Measurements from ENCODE around the gene CTIF. TPM values are rescaled to one million over a fixed set of nuclear protein-coding genes. Genes with fewer than 3 reads are reported as not detected.

The CTIF gene
- polyA plus RNA-seq, 1 donor, result 15.0 TPM

DNA sequence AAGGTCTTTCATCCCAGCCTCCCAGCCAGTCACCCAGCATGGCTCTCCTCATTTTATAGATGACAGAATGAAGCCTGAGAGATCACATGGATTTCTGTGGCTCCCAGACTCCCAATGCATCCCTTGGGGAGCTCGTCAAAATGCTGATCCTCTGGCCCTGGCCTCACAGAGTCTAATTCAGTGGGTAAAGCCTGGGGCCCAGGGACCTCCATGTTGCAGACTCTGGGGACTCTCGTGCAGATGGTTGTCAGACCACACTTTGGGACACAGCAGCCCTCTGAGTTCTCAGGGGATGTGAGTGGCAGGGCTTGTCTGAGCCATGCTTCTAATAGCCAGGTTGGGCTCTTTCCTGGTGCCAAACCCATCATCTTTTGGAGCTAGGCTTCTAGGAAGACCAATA lies 97.0 kb downstream of the CTIF start:
- H3K4me1 ChIP-seq (ENCODE audit: control insufficient read depth, insufficient read depth, low read length), result no peaks in the 10 kb centered on the region
- H3K27ac ChIP-seq (ENCODE audit: low read length), result no peak overlapping the region
- no peak overlapping the region for H3K4me3 ChIP-seq (ENCODE audit: low read length)
- H3K9me3 ChIP-seq (ENCODE audit: control insufficient read depth, low read depth, low read length), result no peaks in the 10 kb centered on the region
- H3K36me3 ChIP-seq (ENCODE audit: control insufficient read depth, insufficient read depth, low read length), result peaks cover 3% of the 10 kb centered on the region
- no CpG with 5 or more reads among the region's 2 CpGs for WGBS (ENCODE audit: insufficient coverage, low lambda C conversion rate)
- no peak for DNase-seq
- H3K27me3 ChIP-seq (ENCODE audit: control insufficient read depth, insufficient read depth, low read length), result no peaks in the 10 kb centered on the region

DNA sequence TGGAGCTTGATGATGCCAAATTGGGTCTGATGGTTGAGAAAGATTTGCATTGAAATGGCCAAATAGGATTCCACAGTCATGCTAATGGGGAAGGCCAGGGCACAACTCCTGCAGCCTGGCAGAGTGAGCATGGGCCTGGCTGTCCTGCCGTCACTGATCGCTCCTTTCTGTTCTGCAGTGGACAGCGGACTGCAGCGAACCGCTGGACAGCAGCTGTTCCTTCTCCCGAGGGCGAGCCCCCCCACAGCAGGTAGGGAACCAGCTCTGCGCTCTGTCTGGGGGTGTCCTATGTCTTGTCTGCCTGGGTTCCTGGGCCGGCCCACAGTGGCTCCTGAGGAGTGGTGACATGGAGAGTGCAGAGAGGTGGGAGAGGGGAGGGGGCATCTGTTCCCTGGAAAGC lies 97.6 kb downstream of the CTIF start:
- no peaks in the 10 kb centered on the region for H3K27me3 ChIP-seq (ENCODE audit: control insufficient read depth, insufficient read depth, low read length)
- H3K4me1 ChIP-seq (ENCODE audit: control insufficient read depth, insufficient read depth, low read length), result no peaks in the 10 kb centered on the region
- no CpG with 5 or more reads among the region's 9 CpGs for WGBS (ENCODE audit: insufficient coverage, low lambda C conversion rate)

GRCh38 chr18:48637081-48637990 lies 98.5 kb downstream of the CTIF start:
- WGBS (ENCODE audit: insufficient coverage, low lambda C conversion rate), result no CpG with 5 or more reads among the region's 20 CpGs
- H3K27ac ChIP-seq (ENCODE audit: low read length), result no peak overlapping the region
- H3K4me3 ChIP-seq (ENCODE audit: low read length), result no peak overlapping the region
- no peaks in the 10 kb centered on the region for H3K4me1 ChIP-seq (ENCODE audit: control insufficient read depth, insufficient read depth, low read length)
- DNase-seq, result no peak
- H3K27me3 ChIP-seq (ENCODE audit: control insufficient read depth, insufficient read depth, low read length), result no peaks in the 10 kb centered on the region
- H3K36me3 ChIP-seq (ENCODE audit: control insufficient read depth, insufficient read depth, low read length), result peaks cover 3% of the 10 kb centered on the region
- H3K9me3 ChIP-seq (ENCODE audit: control insufficient read depth, low read depth, low read length), result no peaks in the 10 kb centered on the region

More for the DNA sequence above, 97.6 kb downstream of the CTIF start:
- DNase-seq, result no peak
- Histone ChIP-seq H3K27ac (ENCODE audit: low read length) (no peak overlapping the region), H3K4me3 (ENCODE audit: low read length) (no peak overlapping the region), H3K36me3 (ENCODE audit: control insufficient read depth, insufficient read depth, low read length) (peaks cover 3% of the 10 kb centered on the region), H3K9me3 (ENCODE audit: control insufficient read depth, low read depth, low read length) (no peaks in the 10 kb centered on the region)

GRCh38 chr18:48638451-48638850 lies 99.6 kb downstream of the CTIF start:
- WGBS (ENCODE audit: insufficient coverage, low lambda C conversion rate), result no CpG with 5 or more reads among the region's 8 CpGs
- Histone ChIP-seq H3K27ac (ENCODE audit: low read length) (no peak overlapping the region), H3K4me3 (ENCODE audit: low read length) (no peak overlapping the region), H3K36me3 (ENCODE audit: control insufficient read depth, insufficient read depth, low read length) (peaks cover 3% of the 10 kb centered on the region), H3K9me3 (ENCODE audit: control insufficient read depth, low read depth, low read length) (no peaks in the 10 kb centered on the region), H3K4me1 (ENCODE audit: control insufficient read depth, insufficient read depth, low read length) (no peaks in the 10 kb centered on the region), H3K27me3 (ENCODE audit: control insufficient read depth, insufficient read depth, low read length) (no peaks in the 10 kb centered on the region)
- DNase-seq, result no peak

DNA sequence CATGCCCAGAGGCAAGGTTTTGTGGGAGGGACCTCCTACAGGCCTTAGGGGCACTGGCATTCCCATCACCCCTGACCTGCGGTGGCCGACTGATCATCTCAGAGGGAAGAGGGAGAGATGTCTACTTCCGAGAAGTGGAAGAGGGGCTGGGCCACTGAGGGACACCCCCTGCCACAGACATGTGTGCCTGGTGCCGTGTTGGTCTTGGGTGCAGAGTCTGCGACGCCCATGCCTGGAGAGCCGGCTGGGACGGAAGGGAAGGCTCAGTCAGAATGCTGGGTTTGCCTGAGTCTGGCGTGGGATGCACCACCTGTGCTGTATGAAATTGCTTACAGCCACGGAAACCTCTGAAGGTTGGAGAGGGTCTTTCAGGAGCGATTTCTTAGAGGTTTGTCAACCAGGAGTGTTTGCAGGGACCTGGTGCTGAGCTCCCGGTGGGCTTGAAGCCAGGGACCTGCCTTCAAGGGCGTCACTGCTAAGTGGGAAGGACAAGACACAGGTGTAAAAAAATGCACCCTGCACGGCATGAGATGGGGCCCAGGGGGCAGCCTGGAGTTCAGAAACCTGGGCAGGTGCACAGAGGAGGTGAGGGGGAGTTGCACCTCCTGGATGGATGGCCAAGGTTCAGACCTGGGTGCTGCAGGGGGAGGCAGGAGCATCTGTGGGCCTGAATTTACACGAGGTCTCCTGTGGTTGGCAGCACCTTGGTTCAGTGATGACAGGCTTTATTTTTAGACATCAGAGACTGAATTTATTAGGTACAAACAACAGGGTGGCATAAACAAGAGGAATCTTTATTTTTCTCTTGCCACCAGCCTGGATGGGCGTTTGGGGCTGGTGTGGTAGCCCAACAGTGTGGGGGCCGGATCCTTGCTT lies 100.3 kb downstream of the CTIF start:
- WGBS (ENCODE audit: insufficient coverage, low lambda C conversion rate), result no CpG with 5 or more reads among the region's 17 CpGs
- no peaks in the 10 kb centered on the region for H3K9me3 ChIP-seq (ENCODE audit: control insufficient read depth, low read depth, low read length)
- H3K4me1 ChIP-seq (ENCODE audit: control insufficient read depth, insufficient read depth, low read length), result no peaks in the 10 kb centered on the region
- H3K4me3 ChIP-seq (ENCODE audit: low read length), result no peak overlapping the region
- H3K27me3 ChIP-seq (ENCODE audit: control insufficient read depth, insufficient read depth, low read length), result no peaks in the 10 kb centered on the region
- peak in 1 of 2 donors; percentile 18 for DNase-seq
- no peak overlapping the region for H3K27ac ChIP-seq (ENCODE audit: low read length)
- H3K36me3 ChIP-seq (ENCODE audit: control insufficient read depth, insufficient read depth, low read length), result peaks cover 3% of the 10 kb centered on the region

GRCh38 chr18:48639772-48640432 lies 101.1 kb downstream of the CTIF start:
- no peaks in the 10 kb centered on the region for H3K4me1 ChIP-seq (ENCODE audit: control insufficient read depth, insufficient read depth, low read length)
- no CpG with 5 or more reads among the region's 14 CpGs for WGBS (ENCODE audit: insufficient coverage, low lambda C conversion rate)

DNA sequence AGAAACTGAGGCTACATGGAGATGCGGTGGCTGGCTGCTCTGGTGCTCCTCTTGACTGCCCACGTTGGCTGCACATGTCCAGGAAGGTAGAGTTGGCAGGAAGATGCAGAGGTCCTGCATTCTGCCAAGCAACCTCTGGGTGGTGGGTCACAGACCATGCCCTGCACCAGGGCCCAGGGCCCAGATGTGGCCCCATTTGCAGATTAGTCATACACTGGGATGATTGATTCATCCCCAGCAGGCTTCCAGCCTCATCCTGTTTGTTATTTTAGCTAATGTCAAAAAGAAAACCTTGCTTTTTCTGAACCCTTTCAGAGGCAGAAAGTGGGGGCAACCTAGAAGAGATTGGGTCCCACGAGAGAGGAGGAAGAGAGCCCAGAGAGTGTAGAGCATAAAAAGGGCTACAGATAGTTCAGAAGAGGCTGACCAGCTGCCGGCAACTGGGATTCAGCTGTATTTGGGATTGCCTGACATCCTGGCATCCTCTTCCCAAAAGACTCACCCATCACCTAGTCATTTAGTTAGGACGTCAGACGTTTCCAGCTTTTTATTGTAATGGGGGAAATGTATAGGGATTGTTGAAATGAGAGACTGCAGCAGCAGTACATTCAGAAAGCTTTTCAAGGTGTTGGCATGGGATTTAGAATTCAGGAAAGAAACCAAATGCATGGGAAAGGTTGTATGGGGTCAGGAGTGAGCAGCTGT lies 101.9 kb downstream of the CTIF start:
- no peak for DNase-seq
- Histone ChIP-seq H3K4me1 (ENCODE audit: control insufficient read depth, insufficient read depth, low read length) (no peaks in the 10 kb centered on the region), H3K36me3 (ENCODE audit: control insufficient read depth, insufficient read depth, low read length) (peaks cover 3% of the 10 kb centered on the region), H3K27me3 (ENCODE audit: control insufficient read depth, insufficient read depth, low read length) (no peaks in the 10 kb centered on the region), H3K27ac (ENCODE audit: low read length) (no peak overlapping the region), H3K9me3 (ENCODE audit: control insufficient read depth, low read depth, low read length) (no peaks in the 10 kb centered on the region), H3K4me3 (ENCODE audit: low read length) (no peak overlapping the region)
- no CpG with 5 or more reads among the region's 6 CpGs for WGBS (ENCODE audit: insufficient coverage, low lambda C conversion rate)

More at GRCh38 chr18:48639772-48640432, 101.1 kb downstream of the CTIF start:
- no peak for DNase-seq
- H3K27me3 ChIP-seq (ENCODE audit: control insufficient read depth, insufficient read depth, low read length), result no peaks in the 10 kb centered on the region
- peaks cover 3% of the 10 kb centered on the region for H3K36me3 ChIP-seq (ENCODE audit: control insufficient read depth, insufficient read depth, low read length)
- H3K27ac ChIP-seq (ENCODE audit: low read length), result no peak overlapping the region
- no peak overlapping the region for H3K4me3 ChIP-seq (ENCODE audit: low read length)
- no peaks in the 10 kb centered on the region for H3K9me3 ChIP-seq (ENCODE audit: control insufficient read depth, low read depth, low read length)

DNA sequence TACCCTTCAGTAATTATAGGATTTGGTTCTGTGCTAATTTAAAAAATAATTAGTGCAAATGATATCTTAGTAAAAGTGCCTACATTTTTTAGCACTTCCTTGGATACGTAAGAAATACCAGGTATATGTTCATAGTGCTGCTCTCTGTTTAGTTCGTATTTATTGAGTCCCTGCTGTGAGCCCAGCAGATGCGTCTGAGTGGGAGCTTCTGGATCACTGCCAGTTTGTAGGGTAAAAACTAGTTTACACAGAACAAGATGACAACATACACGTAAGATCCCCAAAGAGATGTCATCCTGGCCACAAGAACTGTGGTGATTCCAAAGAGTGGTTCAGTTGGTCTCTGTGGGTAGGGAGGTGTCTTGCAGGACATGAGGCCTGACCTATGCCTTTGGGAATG lies 103.2 kb downstream of the CTIF start:
- no peak for DNase-seq
- Histone ChIP-seq H3K9me3 (ENCODE audit: control insufficient read depth, low read depth, low read length) (no peaks in the 10 kb centered on the region), H3K36me3 (ENCODE audit: control insufficient read depth, insufficient read depth, low read length) (peaks cover 3% of the 10 kb centered on the region), H3K4me1 (ENCODE audit: control insufficient read depth, insufficient read depth, low read length) (no peaks in the 10 kb centered on the region), H3K27me3 (ENCODE audit: control insufficient read depth, insufficient read depth, low read length) (no peaks in the 10 kb centered on the region), H3K4me3 (ENCODE audit: low read length) (no peak overlapping the region), H3K27ac (ENCODE audit: low read length) (no peak overlapping the region)
- no CpG with 5 or more reads among the region's 4 CpGs for WGBS (ENCODE audit: insufficient coverage, low lambda C conversion rate)

- WGBS (ENCODE audit: insufficient coverage, low lambda C conversion rate), result no CpG with 5 or more reads among the region's 1 CpG
- H3K4me1 ChIP-seq (ENCODE audit: control insufficient read depth, insufficient read depth, low read length), result no peaks in the 10 kb centered on the region
- no peaks in the 10 kb centered on the region for H3K27me3 ChIP-seq (ENCODE audit: control insufficient read depth, insufficient read depth, low read length)
- no peak for DNase-seq
- H3K36me3 ChIP-seq (ENCODE audit: control insufficient read depth, insufficient read depth, low read length), result peaks cover under 1% of the 10 kb centered on the region
- no peaks in the 10 kb centered on the region for H3K9me3 ChIP-seq (ENCODE audit: control insufficient read depth, low read depth, low read length)
- H3K4me3 ChIP-seq (ENCODE audit: low read length), result no peak overlapping the region
- no peak overlapping the region for H3K27ac ChIP-seq (ENCODE audit: low read length)
These were observed 103.7 kb downstream of the CTIF start for GRCh38 chr18:48642503-48642902.

Measured in large intestine (tissue), 3 donors.